Vagina (tissue), 2 donors: ENCODE measurements around the gene SIGLEC1. TPM values are rescaled to one million over a fixed set of nuclear protein-coding genes. Genes with fewer than 3 reads are reported as not detected.

ENCODE experiments used
- DNase-seq, 2 donors: peaks; one replicate each; pipeline ENCODE4 v3.0.0-alpha.2; 2017; ENCODE audit errors: extremely low spot score in 2 of 2
- H3K27ac ChIP-seq: fragments of 200-600 bp; sonication (generic); one replicate; pipeline ENCODE4 v1.5.1; 2019
- H3K27me3 ChIP-seq: fragments of 200-600 bp; sonication (generic); one replicate; pipeline ENCODE4 v1.5.1; 2019
- H3K36me3 ChIP-seq, 2 donors: fragments of 200-600 bp; sonication (generic); one replicate each; pipeline ENCODE4 v1.5.1; 2017 to 2019
- H3K4me1 ChIP-seq: fragments of 200-600 bp; sonication (generic); one replicate; pipeline ENCODE4 v1.5.1; 2019
- H3K4me3 ChIP-seq, 2 donors: fragments of 200-600 bp; sonication (generic); 1 replicate in 1 of 2; 2 replicates in 1 of 2; pipeline ENCODE4 v1.5.1; 2016 to 2019
- H3K9me3 ChIP-seq: fragments of 200-600 bp; sonication (generic); one replicate; pipeline ENCODE4 v1.5.1; 2019
- CTCF ChIP-seq, 3 experiments: fragments of 450-650 bp in 2 of 3; fragments of 200-600 bp in 1 of 3; sonication (generic) in 1 of 3; IDR thresholded peaks; one replicate each; pipeline ENCODE4 v1.5.1; 2017 to 2019; ENCODE audit warnings: antibody characterized with exemption in 3 of 3, mild to moderate bottlenecking in 2 of 3, moderate library complexity in 2 of 3
- POLR2A ChIP-seq, 2 donors: fragments of 450-650 bp; IDR thresholded peaks; one replicate each; pipeline ENCODE4 v1.6.1; 2017; ENCODE audit warnings: antibody characterized with exemption in 2 of 2, mild to moderate bottlenecking in 2 of 2, moderate library complexity in 2 of 2
- POLR2AphosphoS5 ChIP-seq, 2 donors: sonication (generic); formaldehyde crosslinking; IDR thresholded peaks; one replicate each; pipeline ENCODE4 v1.9.0; 2017; ENCODE audit warnings: antibody characterized with exemption in 2 of 2, mild to moderate bottlenecking in 2 of 2, low read depth in 1 of 2; ENCODE audit not compliant: insufficient read depth in 1 of 2
- intact Hi-C: fragments of 100-400 bp; cut with DNase I; formaldehyde crosslinking; loops from one replicate; pipeline ENCODE4 v1.15.1; 2023
- total RNA-seq: library from RNA; depleted of rRNA; stranded (reverse); fragments of >200 nt; gene quantifications from one replicate; pipeline ENCODE4 v1.2.3, GENCODE V29; 2016

Gene SIGLEC1
- total RNA-seq, 1 donor from 2014 or later, result 8.8 TPM

GRCh38 chr20:3697588-3698305 lies 14.7 kb downstream of the SIGLEC1 start:
- TF ChIP-seq CTCF (IDR thresholded peaks at IDR 0.05) (no peak), POLR2A (IDR thresholded peaks at IDR 0.05) (no peak), POLR2AphosphoS5 (IDR thresholded peaks at IDR 0.05; ENCODE audit: insufficient read depth in 1 of 2, low read depth in 1 of 2) (no peak)
- DNase-seq, result no peak
- no peaks in the 10 kb centered on the region for H3K9me3 ChIP-seq
- H3K4me1 ChIP-seq, result no peaks in the 10 kb centered on the region
- no peak overlapping the region for H3K4me3 ChIP-seq
- H3K27me3 ChIP-seq, result no peaks in the 10 kb centered on the region
- H3K27ac ChIP-seq, result no peak overlapping the region
- no peaks in the 10 kb centered on the region for H3K36me3 ChIP-seq
- intact Hi-C loops, result no loop called here

- intact Hi-C loops, result no loop called here
- TF ChIP-seq CTCF (IDR thresholded peaks at IDR 0.05) (no peak), POLR2AphosphoS5 (IDR thresholded peaks at IDR 0.05; ENCODE audit: insufficient read depth in 1 of 2, low read depth in 1 of 2) (no peak)
These were observed 15.4 kb downstream of the SIGLEC1 start for GRCh38 chr20:3696745-3697587.

GRCh38 chr20:3696200-3696599 lies 16.2 kb downstream of the SIGLEC1 start:
- DNase-seq, result no peak
- Histone ChIP-seq H3K36me3 (no peaks in the 10 kb centered on the region), H3K4me3 (no peak overlapping the region), H3K9me3 (no peaks in the 10 kb centered on the region), H3K27ac (no peak overlapping the region), H3K27me3 (no peaks in the 10 kb centered on the region), H3K4me1 (no peaks in the 10 kb centered on the region)
- intact Hi-C loops, result no loop called here
- TF ChIP-seq CTCF (IDR thresholded peaks at IDR 0.05) (no peak), POLR2A (IDR thresholded peaks at IDR 0.05) (no peak), POLR2AphosphoS5 (IDR thresholded peaks at IDR 0.05; ENCODE audit: insufficient read depth in 1 of 2, low read depth in 1 of 2) (no peak)

More at GRCh38 chr20:3696745-3697587, 15.4 kb downstream of the SIGLEC1 start:
- no peak overlapping the region for H3K4me3 ChIP-seq
- no peak overlapping the region for H3K27ac ChIP-seq
- H3K4me1 ChIP-seq, result no peaks in the 10 kb centered on the region
- no peaks in the 10 kb centered on the region for H3K27me3 ChIP-seq
- H3K36me3 ChIP-seq, result no peaks in the 10 kb centered on the region
- no peak for DNase-seq
- H3K9me3 ChIP-seq, result no peaks in the 10 kb centered on the region

GRCh38 chr20:3694864-3695263 lies 17.5 kb downstream of the SIGLEC1 start:
- no peak for DNase-seq
- Histone ChIP-seq H3K27ac (no peak overlapping the region), H3K4me1 (no peaks in the 10 kb centered on the region), H3K4me3 (no peak overlapping the region), H3K36me3 (no peaks in the 10 kb centered on the region), H3K9me3 (no peaks in the 10 kb centered on the region), H3K27me3 (no peaks in the 10 kb centered on the region)
- TF ChIP-seq CTCF (IDR thresholded peaks at IDR 0.05), result no peak
- intact Hi-C loops, result no loop called here

- no peak for DNase-seq
- Histone ChIP-seq H3K27ac (no peak overlapping the region), H3K36me3 (no peaks in the 10 kb centered on the region), H3K4me3 (no peak overlapping the region), H3K27me3 (no peaks in the 10 kb centered on the region), H3K9me3 (no peaks in the 10 kb centered on the region), H3K4me1 (no peaks in the 10 kb centered on the region)
- TF ChIP-seq POLR2A (IDR thresholded peaks at IDR 0.05) (no peak), POLR2AphosphoS5 (IDR thresholded peaks at IDR 0.05; ENCODE audit: insufficient read depth in 1 of 2, low read depth in 1 of 2) (no peak), CTCF (IDR thresholded peaks at IDR 0.05) (no peak)
- intact Hi-C loops, result no loop called here
These were observed 19.0 kb downstream of the SIGLEC1 start for GRCh38 chr20:3693376-3693775.
